Measurements from ENCODE around the gene ROR1.

Gene ROR1

DNA sequence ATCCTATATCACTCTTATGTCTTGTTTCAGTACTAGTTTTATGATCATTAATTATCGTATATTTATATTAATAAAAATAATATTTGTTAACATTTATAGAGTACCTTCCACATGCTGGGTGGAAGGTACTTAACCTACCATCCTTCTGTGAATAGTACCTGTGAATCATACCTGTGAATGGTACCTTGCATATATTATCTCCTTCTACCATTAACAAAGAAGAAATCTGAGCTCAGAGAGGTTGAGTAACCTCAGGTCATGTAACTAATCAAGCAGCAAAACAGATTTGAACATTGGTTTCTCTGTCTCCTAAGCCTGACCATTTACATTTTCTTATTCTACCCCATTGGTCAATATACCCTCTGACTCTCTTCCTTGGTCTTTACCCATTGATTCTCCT is 255.2 kb downstream of the ROR1 start (continued):
- TF ChIP-seq ZFP30 (CRISPR knock-in tag; IDR thresholded peaks at IDR 0.05): no peak

DNA sequence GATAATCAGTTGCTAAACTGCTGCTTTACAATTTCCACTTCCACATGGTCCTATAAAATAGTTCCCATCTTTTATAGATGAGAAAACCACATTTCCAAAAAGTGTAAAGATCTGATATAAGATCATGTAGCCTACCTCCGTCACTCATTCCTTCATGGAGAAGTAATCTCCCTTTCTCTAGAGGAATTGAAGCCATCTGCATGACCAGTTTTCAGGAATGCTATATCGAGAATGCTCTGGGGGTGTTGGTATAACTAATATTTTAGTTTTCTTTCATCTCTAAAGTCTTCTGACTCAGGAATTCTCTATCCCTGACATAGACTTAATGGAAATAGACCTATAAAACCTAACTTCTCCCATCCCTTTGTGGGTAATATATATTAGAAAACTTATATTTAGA is 256.6 kb downstream of the ROR1 start:
- ATAC-seq: no peak
- TF ChIP-seq ZC3H10 (CRISPR knock-in tag; IDR thresholded peaks at IDR 0.05) (no peak), ZFP30 (CRISPR knock-in tag; IDR thresholded peaks at IDR 0.05) (no peak), ESRRG (CRISPR knock-in tag; IDR thresholded peaks at IDR 0.05) (no peak), TCF4 (CRISPR knock-in tag; IDR thresholded peaks at IDR 0.05; ENCODE audit: borderline replicate concordance) (no peak), GLIS3 (CRISPR knock-in tag; IDR thresholded peaks at IDR 0.05) (no peak), TOX (CRISPR knock-in tag; IDR thresholded peaks at IDR 0.05; ENCODE audit: borderline replicate concordance) (no peak), CSDC2 (CRISPR knock-in tag; IDR thresholded peaks at IDR 0.05) (no peak), SNAI2 (CRISPR knock-in tag; IDR thresholded peaks at IDR 0.05) (no peak), RARB (CRISPR knock-in tag; IDR thresholded peaks at IDR 0.05) (no peak), ZFP3 (CRISPR knock-in tag; IDR thresholded peaks at IDR 0.05) (no peak)
- TF ChIP-seq, protein P1, sequence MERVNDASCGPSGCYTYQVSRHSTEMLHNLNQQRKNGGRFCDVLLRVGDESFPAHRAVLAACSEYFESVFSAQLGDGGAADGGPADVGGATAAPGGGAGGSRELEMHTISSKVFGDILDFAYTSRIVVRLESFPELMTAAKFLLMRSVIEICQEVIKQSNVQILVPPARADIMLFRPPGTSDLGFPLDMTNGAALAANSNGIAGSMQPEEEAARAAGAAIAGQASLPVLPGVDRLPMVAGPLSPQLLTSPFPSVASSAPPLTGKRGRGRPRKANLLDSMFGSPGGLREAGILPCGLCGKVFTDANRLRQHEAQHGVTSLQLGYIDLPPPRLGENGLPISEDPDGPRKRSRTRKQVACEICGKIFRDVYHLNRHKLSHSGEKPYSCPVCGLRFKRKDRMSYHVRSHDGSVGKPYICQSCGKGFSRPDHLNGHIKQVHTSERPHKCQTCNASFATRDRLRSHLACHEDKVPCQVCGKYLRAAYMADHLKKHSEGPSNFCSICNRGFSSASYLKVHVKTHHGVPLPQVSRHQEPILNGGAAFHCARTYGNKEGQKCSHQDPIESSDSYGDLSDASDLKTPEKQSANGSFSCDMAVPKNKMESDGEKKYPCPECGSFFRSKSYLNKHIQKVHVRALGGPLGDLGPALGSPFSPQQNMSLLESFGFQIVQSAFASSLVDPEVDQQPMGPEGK (CRISPR knock-in tag; IDR thresholded peaks at IDR 0.05; ENCODE audit: borderline replicate concordance): no peak
- TF ChIP-seq, protein P2, sequence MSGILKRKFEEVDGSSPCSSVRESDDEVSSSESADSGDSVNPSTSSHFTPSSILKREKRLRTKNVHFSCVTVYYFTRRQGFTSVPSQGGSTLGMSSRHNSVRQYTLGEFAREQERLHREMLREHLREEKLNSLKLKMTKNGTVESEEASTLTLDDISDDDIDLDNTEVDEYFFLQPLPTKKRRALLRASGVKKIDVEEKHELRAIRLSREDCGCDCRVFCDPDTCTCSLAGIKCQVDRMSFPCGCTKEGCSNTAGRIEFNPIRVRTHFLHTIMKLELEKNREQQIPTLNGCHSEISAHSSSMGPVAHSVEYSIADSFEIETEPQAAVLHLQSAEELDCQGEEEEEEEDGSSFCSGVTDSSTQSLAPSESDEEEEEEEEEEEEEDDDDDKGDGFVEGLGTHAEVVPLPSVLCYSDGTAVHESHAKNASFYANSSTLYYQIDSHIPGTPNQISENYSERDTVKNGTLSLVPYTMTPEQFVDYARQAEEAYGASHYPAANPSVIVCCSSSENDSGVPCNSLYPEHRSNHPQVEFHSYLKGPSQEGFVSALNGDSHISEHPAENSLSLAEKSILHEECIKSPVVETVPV (CRISPR knock-in tag; IDR thresholded peaks at IDR 0.05): no peak
- TF ChIP-seq, protein P3, sequence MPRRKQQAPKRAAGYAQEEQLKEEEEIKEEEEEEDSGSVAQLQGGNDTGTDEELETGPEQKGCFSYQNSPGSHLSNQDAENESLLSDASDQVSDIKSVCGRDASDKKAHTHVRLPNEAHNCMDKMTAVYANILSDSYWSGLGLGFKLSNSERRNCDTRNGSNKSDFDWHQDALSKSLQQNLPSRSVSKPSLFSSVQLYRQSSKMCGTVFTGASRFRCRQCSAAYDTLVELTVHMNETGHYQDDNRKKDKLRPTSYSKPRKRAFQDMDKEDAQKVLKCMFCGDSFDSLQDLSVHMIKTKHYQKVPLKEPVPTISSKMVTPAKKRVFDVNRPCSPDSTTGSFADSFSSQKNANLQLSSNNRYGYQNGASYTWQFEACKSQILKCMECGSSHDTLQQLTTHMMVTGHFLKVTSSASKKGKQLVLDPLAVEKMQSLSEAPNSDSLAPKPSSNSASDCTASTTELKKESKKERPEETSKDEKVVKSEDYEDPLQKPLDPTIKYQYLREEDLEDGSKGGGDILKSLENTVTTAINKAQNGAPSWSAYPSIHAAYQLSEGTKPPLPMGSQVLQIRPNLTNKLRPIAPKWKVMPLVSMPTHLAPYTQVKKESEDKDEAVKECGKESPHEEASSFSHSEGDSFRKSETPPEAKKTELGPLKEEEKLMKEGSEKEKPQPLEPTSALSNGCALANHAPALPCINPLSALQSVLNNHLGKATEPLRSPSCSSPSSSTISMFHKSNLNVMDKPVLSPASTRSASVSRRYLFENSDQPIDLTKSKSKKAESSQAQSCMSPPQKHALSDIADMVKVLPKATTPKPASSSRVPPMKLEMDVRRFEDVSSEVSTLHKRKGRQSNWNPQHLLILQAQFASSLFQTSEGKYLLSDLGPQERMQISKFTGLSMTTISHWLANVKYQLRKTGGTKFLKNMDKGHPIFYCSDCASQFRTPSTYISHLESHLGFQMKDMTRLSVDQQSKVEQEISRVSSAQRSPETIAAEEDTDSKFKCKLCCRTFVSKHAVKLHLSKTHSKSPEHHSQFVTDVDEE (CRISPR knock-in tag; IDR thresholded peaks at IDR 0.05): no peak
- TF ChIP-seq, protein P4, sequence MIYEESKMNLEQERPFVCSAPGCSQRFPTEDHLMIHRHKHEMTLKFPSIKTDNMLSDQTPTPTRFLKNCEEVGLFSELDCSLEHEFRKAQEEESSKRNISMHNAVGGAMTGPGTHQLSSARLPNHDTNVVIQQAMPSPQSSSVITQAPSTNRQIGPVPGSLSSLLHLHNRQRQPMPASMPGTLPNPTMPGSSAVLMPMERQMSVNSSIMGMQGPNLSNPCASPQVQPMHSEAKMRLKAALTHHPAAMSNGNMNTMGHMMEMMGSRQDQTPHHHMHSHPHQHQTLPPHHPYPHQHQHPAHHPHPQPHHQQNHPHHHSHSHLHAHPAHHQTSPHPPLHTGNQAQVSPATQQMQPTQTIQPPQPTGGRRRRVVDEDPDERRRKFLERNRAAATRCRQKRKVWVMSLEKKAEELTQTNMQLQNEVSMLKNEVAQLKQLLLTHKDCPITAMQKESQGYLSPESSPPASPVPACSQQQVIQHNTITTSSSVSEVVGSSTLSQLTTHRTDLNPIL (CRISPR knock-in tag; IDR thresholded peaks at IDR 0.05; ENCODE audit: low read depth): no peak

DNA sequence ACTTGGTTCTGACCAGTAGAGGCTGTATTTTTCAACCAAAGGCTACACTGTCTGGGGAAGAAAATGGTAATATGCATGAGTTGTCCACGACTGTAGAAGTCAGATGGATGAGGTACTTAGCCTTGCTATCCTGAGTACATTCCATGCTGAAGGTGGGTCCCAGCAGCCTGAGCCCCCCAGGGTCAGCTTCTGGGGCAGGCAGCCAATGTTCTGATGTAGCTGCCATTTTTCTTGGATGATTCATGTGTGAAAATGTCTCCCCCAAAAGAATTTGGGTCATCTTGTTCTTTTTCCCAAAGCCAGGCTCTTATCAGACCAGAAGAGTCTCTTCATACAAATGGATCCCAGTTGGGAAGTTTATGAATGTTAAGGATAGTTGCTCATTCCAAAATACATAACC is 257.4 kb downstream of the ROR1 start:
- ATAC-seq: no peak
- TF ChIP-seq GLIS3 (CRISPR knock-in tag; IDR thresholded peaks at IDR 0.05): no peak
- TF ChIP-seq ISL1 (CRISPR knock-in tag; IDR thresholded peaks at IDR 0.05): peak; percentile 23; the same call in 1 of the 2 replicates
- TF ChIP-seq, protein P5, sequence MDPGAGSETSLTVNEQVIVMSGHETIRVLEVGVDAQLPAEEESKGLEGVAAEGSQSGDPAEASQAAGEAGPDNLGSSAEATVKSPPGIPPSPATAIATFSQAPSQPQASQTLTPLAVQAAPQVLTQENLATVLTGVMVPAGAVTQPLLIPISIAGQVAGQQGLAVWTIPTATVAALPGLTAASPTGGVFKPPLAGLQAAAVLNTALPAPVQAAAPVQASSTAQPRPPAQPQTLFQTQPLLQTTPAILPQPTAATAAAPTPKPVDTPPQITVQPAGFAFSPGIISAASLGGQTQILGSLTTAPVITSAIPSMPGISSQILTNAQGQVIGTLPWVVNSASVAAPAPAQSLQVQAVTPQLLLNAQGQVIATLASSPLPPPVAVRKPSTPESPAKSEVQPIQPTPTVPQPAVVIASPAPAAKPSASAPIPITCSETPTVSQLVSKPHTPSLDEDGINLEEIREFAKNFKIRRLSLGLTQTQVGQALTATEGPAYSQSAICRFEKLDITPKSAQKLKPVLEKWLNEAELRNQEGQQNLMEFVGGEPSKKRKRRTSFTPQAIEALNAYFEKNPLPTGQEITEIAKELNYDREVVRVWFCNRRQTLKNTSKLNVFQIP (CRISPR knock-in tag; IDR thresholded peaks at IDR 0.05; ENCODE audit: borderline replicate concordance, low read depth): no peak
- TF ChIP-seq ESRRG (CRISPR knock-in tag; IDR thresholded peaks at IDR 0.05): no peak
- no peak for TF ChIP-seq ZNF70 (CRISPR knock-in tag; IDR thresholded peaks at IDR 0.05)
- TF ChIP-seq ZNF565 (CRISPR knock-in tag; conservative IDR thresholded peaks at IDR 0.05; ENCODE audit: low read depth): no peak
- TF ChIP-seq, protein P2 (CRISPR knock-in tag; IDR thresholded peaks at IDR 0.05): no peak

Data from SK-N-SH treated with all-trans-retinoic acid at 6 μM for 48 hours (cell line).